AML-193 (cell line): ENCODE data around the gene COL4A5.

ENCODE experiments used
- DNase-seq, 2 experiments: peaks; one replicate each; lab custom pipeline; 2025; lab: John Stamatoyannopoulos, UW

The COL4A5 gene

DNA sequence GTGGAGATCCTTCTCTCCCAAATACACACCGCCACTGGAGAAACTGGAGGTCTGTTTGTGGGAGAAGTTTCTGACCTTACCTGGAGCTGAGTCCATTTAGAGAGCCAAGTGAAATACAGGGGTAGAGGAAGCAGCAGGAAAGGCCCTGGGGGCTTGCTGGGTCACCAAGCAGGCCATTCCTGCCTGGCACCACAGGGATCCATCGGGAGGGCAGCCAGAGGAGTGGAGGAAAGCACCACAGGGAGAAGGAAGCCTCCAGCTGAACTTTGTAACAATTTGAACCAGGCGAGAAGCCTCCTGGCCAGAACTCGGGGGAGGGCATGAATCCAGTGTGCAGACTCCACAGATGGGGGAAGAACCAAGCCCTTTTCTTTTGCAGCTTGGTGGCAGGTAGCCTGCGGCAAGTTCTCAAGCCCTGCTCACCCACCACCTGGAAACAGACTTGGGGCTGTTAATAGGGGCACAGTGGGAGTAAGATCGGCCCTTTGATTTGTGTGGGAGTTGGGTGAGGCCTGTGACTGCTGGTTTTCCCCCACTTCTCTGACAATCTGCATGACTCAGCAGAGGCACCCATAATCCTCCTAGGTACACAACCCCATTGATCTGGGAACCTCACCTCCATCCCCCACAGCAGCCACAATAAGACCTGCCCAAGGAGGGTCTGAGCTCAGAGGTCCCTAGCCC, 202.1 kb downstream of the COL4A5 start:
- no peak for DNase-seq

DNA sequence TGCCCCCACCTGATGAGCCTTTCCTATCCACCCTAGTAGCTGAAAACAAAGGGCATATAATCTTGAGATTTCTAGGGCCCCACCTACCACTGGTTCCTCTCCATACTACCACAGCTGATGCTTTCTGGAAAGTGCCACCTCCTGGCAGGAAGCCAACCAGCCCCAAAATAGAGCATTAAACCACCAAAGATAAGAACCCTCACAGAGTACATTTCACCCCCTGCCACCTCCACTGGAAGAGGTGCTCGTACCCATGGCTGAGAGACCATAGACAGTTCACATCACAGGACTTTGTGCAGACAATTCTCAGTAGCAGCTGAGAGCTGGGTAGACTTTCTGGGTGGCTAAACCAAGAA, 202.6 kb downstream of the COL4A5 start:
- DNase-seq = no peak

DNA sequence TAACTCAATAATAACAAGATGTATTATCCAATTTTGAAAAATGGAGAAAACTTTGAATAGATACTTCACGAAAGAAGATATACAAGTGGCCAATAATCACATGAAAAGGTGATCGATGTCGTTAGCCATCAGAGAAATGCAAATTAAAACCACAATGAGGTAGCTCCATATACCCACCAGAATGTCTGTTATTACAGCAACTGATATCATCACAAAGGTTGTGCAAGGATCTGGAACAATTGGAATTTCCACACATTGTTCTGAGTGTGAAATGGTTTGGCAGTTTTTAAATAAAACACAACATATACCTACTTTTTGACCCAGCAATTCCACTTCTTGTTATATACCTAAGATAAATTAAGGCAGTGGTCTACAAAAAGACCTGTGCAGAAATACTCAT, 225.1 kb downstream of the COL4A5 start:
- no peak for DNase-seq

DNA sequence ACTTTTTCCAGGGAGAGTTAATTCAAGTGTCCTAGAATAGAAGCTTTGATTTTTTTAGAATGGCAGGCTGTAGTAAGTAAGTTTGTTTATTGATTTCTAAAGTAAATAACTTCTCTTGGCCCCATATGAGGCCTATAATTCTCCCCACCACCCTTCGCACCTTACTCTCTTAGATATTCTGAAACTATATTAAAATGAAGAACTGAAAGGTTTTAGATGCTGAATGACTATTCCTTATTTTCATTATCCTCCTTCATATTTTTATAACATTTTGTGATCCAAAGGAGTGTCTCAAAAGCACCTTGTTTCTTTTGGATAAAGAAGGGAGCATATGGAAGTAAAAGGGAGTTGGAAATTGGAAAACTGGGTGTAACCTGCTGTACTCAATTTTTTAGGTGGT, 226.5 kb downstream of the COL4A5 start:
- DNase-seq = no peak

DNA sequence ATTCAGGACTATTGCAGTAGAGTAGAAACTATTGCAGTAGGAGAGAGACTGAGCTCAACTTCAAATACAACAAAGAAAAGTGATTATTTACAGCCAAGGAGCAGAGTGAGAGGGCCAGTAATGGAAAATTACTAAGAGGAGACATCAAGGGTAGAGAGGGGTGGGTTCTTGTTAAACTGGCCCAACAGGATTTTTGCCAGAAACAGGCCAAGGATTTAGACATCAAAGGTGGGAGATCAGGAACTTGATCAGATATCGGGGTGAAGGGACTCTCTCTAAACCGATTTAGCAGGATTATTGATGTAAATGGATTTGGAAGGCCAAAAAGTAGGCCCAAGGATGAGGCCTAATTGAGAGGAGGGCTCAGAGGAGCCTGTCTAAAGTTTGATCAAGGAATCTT, 231.9 kb downstream of the COL4A5 start:
- DNase-seq = no peak

DNA sequence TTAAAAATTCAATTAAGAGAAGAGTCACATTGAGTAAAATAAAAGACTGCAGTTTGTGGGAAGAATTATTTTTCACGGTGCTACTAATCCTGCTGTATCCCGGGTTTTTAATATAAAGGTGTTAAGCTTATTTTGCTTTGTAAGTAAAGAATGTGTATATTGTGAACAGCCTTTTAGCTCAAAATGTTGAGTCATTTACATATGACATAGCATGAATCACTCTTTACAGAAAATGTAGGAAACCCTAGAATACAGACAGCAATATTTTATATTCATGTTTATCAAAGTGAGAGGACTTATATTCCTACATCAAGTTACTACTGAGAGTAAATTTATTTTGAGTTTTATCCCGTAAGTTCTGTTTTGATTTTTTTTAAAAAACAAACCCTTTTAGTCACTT, 257.1 kb downstream of the COL4A5 start:
- no peak for DNase-seq

DNA sequence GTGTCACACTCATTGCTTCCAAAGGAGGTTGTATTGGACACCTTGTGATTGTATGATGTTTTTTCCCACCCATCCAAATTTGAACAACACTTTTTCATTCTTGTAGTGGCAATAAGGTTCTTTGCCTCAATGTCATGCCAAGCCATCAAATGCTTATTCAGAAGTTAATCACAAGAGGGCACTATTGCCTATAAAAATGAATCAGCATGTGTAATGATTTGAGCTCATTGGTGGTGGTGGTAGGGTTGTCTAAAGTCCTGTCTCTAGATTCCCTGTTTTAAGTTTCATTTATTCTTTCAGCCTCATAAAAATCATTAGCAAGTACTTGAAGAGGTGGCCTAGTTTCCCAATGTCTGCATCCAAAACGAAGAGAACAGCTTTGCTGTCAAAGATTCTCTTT, 259.7 kb downstream of the COL4A5 start:
- peak; percentile 2 to 3 for DNase-seq

DNA sequence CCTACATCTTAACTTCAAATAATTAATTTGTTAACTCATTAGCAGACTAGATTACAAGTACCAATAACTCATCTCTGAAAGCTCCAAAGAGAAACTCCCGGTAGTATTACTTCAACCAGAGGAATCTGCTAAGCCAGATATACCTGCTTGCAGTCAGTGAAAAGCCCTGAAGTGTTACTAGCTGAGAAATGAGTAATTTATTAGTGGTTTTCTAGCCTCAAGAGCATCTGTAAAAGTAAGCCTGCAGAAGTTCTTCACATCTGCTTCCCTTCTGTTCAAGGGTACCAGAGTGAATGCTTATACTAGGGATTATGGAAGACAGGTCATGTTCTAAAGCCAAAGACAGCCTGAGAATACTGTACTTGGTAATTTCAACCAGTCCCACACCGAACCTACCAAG, 262.0 kb downstream of the COL4A5 start:
- no peak for DNase-seq

DNA sequence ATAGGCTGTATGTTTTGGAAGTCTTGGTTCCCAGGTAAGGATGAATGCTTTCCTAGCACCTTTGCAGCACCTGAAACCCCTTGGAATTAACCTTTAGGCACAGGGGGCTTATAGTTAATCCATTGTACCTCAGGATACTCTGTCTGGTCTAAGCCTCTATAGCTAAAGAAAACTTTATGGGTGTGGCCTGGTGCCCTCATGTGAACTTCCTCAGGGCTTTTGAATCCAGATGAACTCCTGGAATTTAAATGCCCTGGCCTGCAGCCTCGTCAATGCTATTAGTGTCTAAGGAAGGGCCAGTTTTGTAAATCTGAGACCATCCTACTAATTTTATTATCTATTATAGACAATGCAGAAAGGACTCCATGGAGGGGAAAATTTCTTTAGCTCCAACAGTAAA, 262.9 kb downstream of the COL4A5 start:
- DNase-seq = no peak

DNA sequence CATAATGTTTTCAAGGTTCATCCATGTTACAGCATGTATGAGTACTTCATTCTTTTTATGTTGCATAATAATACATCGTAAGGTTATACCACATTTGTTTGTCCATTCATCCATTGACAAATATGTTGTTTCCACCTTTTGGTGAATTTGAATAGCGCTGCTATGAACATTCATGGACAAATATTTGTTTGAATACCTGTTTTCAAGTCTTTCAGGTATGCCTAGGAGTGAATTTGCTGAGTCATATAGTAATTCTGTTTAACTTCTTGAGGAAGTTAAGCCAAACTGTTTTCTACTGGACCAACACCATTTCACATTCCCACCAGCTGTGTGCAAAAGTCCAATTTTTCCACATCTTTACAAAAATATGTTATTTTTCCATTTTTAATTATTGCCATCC, 265.2 kb downstream of the COL4A5 start:
- DNase-seq = no peak

DNA sequence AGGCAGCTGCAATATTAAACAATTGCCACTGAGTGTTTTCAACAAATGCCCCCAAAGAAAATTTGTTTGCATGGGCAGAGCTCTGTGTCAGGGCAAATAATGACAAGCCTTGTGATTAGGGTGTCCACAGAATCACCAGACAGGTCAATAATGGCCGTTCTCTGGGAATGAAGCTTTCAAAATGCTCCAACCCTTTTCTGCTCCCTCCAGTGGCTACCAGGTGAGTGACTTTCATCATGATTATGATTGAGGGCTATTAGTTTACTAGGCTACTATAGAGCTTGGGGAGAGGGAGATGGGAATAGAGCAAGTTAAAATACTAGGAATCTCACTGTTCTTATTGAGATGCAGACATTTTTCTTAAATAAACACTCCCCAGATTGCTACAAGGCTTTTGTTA, 273.2 kb downstream of the COL4A5 start:
- DNase-seq = no peak

DNA sequence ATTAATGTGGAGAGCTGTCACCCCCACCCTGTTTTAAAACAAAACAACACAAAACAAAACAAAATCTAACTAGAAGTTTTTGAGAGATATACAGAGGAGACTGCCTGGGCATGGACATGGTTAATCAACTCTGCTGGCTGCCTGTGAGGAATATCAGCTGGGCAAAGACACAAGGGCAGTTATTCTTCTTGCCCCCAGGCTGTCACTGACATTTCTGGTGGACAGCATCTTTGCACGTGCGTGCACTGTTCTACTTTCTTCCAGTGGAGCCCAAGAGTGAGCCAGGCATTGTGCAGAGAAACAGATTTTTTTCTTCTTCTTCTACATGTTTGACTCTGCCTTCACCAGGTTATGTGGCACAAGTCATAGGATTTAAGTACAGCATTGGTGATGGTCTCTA, 282.9 kb downstream of the COL4A5 start:
- DNase-seq = no peak

DNA sequence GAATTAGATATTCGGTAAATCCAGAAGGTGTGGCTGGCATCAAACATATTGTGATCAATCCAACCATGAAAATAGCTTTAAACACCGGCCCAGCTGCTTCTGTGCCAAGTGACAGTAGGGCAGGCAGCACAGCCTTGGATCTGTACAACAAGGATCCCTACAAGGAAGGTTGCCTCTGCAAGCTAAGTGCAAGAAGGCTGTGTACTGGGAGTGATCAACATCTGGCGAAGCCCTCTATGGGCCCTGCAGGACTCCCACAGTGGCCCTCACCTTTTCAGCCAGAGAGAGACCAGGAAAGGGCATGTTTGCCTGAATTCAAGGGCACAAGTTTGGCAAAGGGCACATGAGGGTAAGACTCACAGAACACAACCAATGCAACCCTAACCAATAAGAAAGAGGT, 287.1 kb downstream of the COL4A5 start:
- no peak for DNase-seq

DNA sequence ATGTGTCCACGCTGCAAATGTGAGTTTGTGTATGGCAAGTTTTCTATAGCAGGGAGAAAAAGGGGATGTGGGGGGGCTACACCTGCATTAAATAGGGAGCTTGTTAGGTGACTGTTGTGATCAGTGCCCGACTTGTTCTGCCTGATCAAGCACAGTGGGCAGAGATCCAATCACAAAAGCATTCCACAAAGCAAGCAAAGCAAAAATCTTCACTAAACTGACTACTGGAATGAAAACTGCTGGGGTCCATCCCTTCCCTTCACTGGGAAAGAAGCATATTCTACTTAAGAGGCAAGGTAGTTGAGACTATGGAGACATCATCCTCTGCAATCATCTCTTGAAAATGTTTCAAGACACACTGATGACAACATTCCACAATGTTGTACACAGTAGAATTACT, 291.5 kb downstream of the COL4A5 start:
- no peak for DNase-seq

DNA sequence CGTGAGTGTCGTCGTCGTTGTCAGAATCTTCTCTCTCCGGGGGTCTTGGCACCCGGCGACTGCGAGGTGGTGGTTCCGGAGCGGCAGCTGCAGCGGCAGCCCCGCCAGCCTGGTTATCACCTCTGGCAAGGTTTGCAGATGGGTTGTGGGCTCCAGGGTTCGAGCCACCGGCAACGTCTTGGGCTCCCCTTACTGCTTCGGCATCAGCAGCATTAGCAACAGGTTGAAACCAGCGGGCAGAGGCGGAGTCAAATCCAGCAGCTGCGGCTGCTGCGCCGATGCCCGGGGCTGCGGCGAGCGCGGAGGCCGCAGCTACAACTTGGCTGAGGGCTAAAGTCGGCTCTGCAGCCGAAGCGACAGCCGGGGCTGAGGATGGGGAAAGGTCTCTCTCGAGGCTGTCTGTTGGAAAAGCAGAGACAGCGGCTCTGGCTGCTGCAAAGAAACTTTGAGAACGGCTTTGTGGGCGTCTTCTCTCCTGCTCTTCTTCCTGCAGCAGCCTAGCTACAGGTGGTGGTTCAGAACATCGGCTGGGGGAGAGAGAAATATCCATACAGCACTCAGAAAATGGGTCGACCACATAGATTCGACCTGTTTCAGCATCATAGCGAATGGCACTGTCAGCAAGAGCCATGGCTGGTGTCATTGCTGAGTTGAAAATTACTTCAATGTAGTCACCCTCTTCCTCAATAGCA, 293.1 kb downstream of the COL4A5 start:
- no peak for DNase-seq

DNA sequence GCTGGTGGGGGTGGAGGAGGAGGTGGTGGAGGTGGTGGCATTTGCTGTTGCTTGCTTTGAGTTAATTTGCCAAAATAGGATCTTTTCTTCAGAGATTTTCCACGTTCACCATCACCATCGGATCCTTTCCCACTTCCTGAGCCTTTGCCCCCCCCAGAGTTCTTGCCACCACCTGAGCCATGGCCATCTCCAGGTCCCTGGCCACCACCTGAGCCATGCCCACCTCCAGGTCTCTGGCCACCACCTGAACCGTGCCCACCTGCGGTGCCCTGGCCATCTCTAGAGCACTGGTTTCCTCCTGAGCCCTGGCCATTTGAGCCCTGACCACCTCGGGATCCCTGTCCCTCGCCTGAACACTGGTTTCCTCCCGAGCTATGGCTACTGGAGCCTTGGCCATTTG, 294.8 kb downstream of the COL4A5 start:
- no peak for DNase-seq

DNA sequence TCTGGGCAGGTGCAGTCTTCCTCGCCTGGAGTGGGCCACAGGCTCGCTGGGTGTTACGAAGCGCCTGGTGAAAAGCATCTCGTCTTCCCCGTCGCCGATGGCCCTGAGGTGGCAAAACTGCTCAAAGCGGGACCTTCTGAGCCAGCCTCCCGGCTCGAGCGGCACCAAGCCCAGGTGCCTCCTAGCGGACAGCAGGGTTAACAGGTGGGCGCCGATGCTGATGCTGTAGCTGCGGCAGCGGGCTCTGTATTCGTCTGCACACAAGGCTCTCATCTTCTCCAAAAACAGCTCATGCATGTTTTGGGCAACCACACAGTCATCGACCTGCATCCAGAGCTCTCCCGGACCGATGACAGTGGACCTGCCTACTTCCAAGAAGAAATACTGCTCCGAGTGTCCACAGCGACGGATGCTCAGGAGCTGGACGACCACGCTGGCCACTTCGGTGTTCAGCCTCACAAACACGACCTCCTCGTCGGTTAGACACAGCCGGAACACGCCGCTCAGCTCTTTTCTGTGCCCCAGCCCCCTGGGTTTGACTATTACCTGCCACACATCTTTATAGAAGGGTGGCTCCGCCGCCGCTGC, 295.5 kb downstream of the COL4A5 start:
- DNase-seq = no peak

DNA sequence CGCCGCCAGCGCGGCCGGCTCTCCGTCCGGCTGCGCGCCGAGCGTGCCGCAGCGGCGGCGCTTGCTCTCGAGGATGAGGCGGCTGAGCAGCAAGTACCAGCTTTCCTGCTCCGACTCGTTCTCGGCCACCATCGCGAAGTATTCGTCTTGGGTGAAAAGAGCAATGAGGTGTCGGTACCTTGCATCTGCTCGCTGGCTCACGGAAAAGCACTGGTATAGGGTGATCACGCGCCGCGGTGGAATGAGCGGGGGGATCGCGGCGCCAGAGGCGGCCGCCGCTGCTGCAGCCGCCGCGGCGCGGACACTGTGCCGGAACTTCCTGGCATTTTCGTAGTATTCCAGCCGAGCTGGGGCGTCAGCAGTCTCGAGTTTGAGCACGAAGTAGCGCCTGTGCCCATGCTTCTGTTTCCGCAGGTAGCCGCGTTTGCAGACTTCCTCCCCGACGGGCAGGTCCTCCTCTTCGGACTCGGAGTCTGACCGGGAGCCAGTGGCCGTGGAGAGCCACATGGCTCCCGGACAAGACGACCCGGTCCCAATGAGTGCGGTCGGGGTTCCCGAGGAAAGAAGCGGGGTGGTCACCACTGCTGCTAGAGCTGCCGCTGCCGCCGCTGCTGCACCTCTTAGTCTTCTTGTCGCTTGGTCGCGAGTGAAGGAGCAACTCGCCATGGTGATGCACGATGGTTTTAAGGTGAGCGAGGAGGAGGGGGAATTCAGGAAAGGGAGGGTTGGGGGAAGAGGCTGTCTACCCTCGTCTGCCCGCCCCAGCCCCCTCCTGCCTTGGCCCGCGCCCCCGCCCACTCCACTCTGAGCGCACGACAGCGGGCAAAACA, 296.3 kb downstream of the COL4A5 start:
- no peak for DNase-seq

DNA sequence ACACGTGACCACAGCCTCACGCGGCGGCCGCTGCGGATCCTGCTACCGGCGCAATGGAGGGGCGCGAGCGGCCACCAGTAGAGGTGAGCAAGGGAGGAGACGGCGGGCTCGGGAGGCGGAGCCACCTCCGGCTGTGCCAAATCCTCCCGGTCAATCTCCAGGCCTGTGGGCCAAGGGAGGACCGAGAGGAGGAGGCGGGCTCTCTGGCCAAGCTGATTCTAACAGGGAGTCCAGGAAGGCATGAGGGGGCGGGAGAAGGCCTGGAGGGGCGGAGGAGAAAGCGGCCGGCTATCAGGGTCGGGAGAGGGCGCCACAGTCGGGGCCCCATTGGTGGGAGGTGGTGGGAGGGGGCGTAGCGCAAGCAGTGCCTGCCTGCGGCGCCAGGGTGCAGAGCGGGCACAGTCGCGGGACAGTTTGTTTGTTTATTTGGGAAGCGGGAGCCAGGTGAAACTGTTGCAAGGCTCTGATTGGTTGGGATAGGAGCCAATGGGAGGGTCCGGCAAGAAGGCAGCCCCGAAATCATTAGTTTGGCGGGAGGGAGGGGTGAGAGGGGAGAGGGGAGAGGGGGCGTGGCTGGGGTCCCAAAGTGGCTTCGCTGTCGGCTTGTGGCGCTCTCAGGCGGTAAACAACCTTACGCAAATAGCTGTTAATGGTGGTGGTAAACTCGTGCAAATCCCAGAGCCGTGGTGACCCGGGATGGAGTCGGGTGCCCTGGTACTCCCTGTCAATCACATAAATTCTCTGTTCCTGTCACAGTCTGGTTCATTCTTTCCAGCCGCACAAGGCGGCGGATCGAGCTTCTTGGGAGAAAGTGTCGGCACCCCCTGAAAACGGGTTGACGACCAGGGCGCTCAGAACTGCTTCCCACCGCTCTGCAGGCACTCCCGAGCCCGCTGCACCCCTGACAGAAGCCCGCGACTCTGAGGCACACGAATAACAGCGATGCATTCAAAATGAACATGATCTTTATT, 297.2 kb downstream of the COL4A5 start, which contains the start of gene IRS4:
Gene IRS4, minus strand, starts transcription at position 55 of the 971 bp plus-strand sequence.
- DNase-seq = no peak

DNA sequence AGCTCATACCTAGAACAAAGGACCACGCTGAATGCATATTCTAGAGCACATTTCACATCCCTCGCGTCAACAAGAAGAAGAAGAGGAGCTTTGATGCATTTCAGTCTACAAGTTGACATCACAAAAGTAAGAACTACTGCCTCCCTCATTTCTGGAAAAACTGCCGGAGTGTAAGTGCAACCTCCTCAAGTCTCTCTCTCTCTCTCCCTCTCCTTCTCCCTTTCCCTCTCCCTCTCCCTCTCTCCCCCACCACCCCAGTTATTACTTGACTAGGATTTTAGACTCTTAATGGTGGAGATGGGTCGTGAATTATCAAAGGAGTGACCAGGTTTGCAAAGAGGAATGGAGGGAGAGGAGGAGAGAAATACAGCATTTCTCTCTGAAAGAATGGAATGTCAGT, 298.1 kb downstream of the COL4A5 start:
- DNase-seq = no peak

DNA sequence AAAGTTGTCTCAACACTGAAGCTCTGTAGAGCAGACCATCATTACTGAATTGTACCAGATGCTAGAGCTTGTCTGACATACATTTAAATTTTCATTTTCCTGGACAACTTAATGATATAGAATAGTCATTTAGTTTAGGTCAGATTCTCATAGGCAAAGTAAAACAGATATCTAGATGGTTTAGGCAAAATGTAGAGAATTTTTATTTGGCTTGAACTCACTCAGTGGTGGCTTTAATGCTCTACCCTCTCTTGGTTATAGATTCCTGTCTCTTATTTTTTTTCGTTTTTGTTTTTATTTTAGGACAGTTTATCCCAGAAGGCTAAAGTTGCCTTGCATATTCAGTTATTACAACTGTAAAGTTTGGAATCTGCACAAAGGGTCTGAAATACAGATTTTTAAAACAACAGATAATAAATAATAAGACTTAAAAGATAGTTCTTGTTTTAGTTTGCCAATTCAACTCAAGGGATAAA, 300.7 kb downstream of the COL4A5 start:
- no peak for DNase-seq
